ENCODE results near the gene FGF22. TPM values are rescaled to one million over a fixed set of nuclear protein-coding genes. Genes with fewer than 3 reads are reported as not detected.

The FGF22 gene
- total RNA-seq, 2 experiments from 2014 or later = not detected

GRCh38 chr19:685454-685931, 45.8 kb downstream of the FGF22 start:
- Mint-ChIP-seq H3K27me3 (no peaks in the 10 kb centered on the region), H3K4me1 (peaks cover 2% of the 10 kb centered on the region), H3K4me3 (no peak overlapping the region), H3K27ac (no peak overlapping the region), H3K36me3 (no peaks in the 10 kb centered on the region), H3K9me3 (ENCODE audit: low read depth) (no peaks in the 10 kb centered on the region)
- ATAC-seq (no peak), DNase-seq (no peak)
- CTCF ChIA-PET = no interaction called here

- H3K36me3 Mint-ChIP-seq = no peaks in the 10 kb centered on the region
- DNase-seq (no peak), ATAC-seq (no peak)
- H3K4me3 Mint-ChIP-seq = no peak overlapping the region
- H3K27ac Mint-ChIP-seq = no peak overlapping the region
- CTCF ChIA-PET = interaction anchor here (1.0 kb wide), 1 partner anchor 115 kb away, joined by 3 read pairs; the partner anchor contains the start of gene BSG
- no peaks in the 10 kb centered on the region for H3K9me3 Mint-ChIP-seq (ENCODE audit: low read depth)
- no peaks in the 10 kb centered on the region for H3K4me1 Mint-ChIP-seq
- no peaks in the 10 kb centered on the region for H3K27me3 Mint-ChIP-seq
Measured at GRCh38 chr19:686589-687297, 47.1 kb downstream of the FGF22 start.

- CTCF ChIA-PET = interaction anchor here (0.6 kb wide), 1 partner anchor 186 kb away, joined by 3 read pairs; no protein-coding TSS in a partner anchor
- no peak for DNase-seq
- H3K4me1 Mint-ChIP-seq = no peaks in the 10 kb centered on the region
- no peak overlapping the region for H3K27ac Mint-ChIP-seq
- no peak overlapping the region for H3K4me3 Mint-ChIP-seq
- H3K9me3 Mint-ChIP-seq (ENCODE audit: low read depth) = no peaks in the 10 kb centered on the region
- no peaks in the 10 kb centered on the region for H3K36me3 Mint-ChIP-seq
- no peak for ATAC-seq
- H3K27me3 Mint-ChIP-seq = no peaks in the 10 kb centered on the region
Measured at GRCh38 chr19:687569-688166, 48.0 kb downstream of the FGF22 start.

DNA sequence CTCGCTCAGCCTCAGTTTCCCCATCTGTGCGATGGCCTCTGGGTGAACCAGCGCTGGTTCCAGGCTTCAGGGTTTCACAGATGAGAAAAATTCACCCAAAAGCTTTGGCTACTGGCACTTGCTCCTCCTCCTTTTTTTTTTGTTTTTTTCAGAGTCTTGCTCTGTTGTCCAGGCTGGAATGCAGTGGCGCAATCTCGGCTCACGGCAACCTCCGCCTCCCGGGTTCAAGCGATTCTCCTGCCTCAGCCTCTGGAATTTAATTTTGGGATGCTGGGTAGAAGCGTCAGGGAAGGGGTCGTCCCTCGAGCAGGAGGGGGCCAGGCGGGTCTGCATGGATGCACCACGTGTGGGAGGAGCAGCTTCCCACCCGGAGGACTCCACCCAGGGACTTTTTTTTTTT, 48.5 kb downstream of the FGF22 start:
- Mint-ChIP-seq H3K27me3 (no peaks in the 10 kb centered on the region), H3K4me3 (no peak overlapping the region), H3K4me1 (no peaks in the 10 kb centered on the region), H3K9me3 (ENCODE audit: low read depth) (no peaks in the 10 kb centered on the region), H3K27ac (no peak overlapping the region), H3K36me3 (no peaks in the 10 kb centered on the region)
- ATAC-seq = no peak
- no peak for DNase-seq
- CTCF ChIA-PET = interaction anchor here (0.6 kb wide), 1 partner anchor 185 kb away, joined by 3 read pairs; no protein-coding TSS in a partner anchor

GRCh38 chr19:688992-689391, 49.3 kb downstream of the FGF22 start:
- no peak overlapping the region for H3K4me3 Mint-ChIP-seq
- ATAC-seq = no peak
- DNase-seq = no peak
- no peaks in the 10 kb centered on the region for H3K27me3 Mint-ChIP-seq
- CTCF ChIA-PET = no interaction called here
- H3K4me1 Mint-ChIP-seq = no peaks in the 10 kb centered on the region
- H3K36me3 Mint-ChIP-seq = no peaks in the 10 kb centered on the region
- no peak overlapping the region for H3K27ac Mint-ChIP-seq
- no peaks in the 10 kb centered on the region for H3K9me3 Mint-ChIP-seq (ENCODE audit: low read depth)

DNA sequence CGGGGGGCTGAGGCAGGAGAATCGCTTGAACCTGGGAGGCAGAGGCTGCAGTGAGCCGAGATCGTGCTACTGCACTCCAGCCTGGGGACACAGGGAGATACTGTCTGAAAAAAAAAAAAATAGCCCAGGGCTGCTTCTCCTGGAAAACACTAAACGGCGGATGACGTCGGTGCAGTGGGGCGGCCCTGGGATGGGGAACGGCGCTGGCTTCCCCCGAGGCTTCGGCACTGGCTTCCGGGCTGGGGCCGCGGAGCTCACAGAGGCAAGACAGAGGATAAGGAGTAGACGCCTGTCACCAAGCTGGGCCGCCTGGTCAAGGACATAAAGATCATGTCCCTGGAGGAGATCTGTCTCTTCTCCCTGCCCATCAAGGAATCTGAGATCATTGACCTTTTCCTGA, 50.5 kb downstream of the FGF22 start:
- Mint-ChIP-seq H3K27ac (no peak overlapping the region), H3K4me1 (peaks cover 3% of the 10 kb centered on the region), H3K27me3 (peaks cover 8% of the 10 kb centered on the region), H3K36me3 (no peaks in the 10 kb centered on the region), H3K4me3 (no peak overlapping the region), H3K9me3 (ENCODE audit: low read depth) (no peaks in the 10 kb centered on the region)
- ATAC-seq = no peak
- DNase-seq = no peak
- CTCF ChIA-PET = no interaction called here

Other genes starting within 250 kb of the FGF22 start
- gene C2CD4C, start 230.7 kb upstream of the FGF22 start, total RNA-seq = not detected
- not detected for gene SHC2, start 178.8 kb upstream of the FGF22 start, total RNA-seq
- under 1 TPM; 0.16 to 0.44 TPM for gene MADCAM1, start 143.4 kb upstream of the FGF22 start, total RNA-seq
- 10 to 100 TPM; 19.4 to 21.6 TPM for gene TPGS1, start 132.4 kb upstream of the FGF22 start, total RNA-seq
- gene CDC34, start 108.1 kb upstream of the FGF22 start, total RNA-seq = 10 to 100 TPM; 58.3 to 58.9 TPM
- gene GZMM, start 95.8 kb upstream of the FGF22 start, total RNA-seq = 10 to 100 TPM; 46.9 to 76.3 TPM
- 100 to 1,000 TPM; 206 to 225 TPM for gene BSG, start 67.3 kb upstream of the FGF22 start, total RNA-seq
- under 1 TPM; 0.67 to 0.75 TPM for gene HCN2, start 50.0 kb upstream of the FGF22 start, total RNA-seq
- 10 to 100 TPM; 65.0 to 68.1 TPM for gene POLRMT, start 6.3 kb upstream of the FGF22 start, total RNA-seq
- gene RNF126, start 23.3 kb downstream of the FGF22 start, total RNA-seq = 10 to 100 TPM; 76.9 to 83.0 TPM
- gene FSTL3, start 36.5 kb downstream of the FGF22 start, total RNA-seq = 1 to 10 TPM; 2.2 to 3.1 TPM
- gene PRSS57, start 55.6 kb downstream of the FGF22 start, total RNA-seq = under 1 TPM in 1 of 2 experiments, not detected in 1; 0.59 TPM
- gene PALM, start 69.1 kb downstream of the FGF22 start, total RNA-seq = not detected
- not detected for gene MISP, start 111.2 kb downstream of the FGF22 start, total RNA-seq
- gene PTBP1, start 157.6 kb downstream of the FGF22 start, total RNA-seq = 100 to 1,000 TPM; 481 to 631 TPM
- gene PLPPR3, start 182.1 kb downstream of the FGF22 start, total RNA-seq = not detected
- gene AZU1, start 188.0 kb downstream of the FGF22 start, total RNA-seq = not detected
- not detected for gene PRTN3, start 201.1 kb downstream of the FGF22 start, total RNA-seq
- not detected for gene ELANE, start 212.4 kb downstream of the FGF22 start, total RNA-seq
- 1 to 10 TPM in 1 of 2 experiments, under 1 TPM in 1; 0.66 to 1.5 TPM for gene CFD, start 219.8 kb downstream of the FGF22 start, total RNA-seq